HG03457 (cell line): ENCODE measurements around the gene INPP4A.
"Not testable (repeated sequence)": the region's sequence is repeated elsewhere in the genome, so short reads cannot be mapped to it uniquely, and the experiment has no call there.

Experiments used
- ATAC-seq: cut with Tn5 transposase; IDR thresholded peaks from one replicate; pipeline ENCODE4 v1.9.1; 2021; ENCODE audit warnings: moderate number of reproducible peaks; ENCODE audit not compliant: unreplicated experiment

The INPP4A gene

DNA sequence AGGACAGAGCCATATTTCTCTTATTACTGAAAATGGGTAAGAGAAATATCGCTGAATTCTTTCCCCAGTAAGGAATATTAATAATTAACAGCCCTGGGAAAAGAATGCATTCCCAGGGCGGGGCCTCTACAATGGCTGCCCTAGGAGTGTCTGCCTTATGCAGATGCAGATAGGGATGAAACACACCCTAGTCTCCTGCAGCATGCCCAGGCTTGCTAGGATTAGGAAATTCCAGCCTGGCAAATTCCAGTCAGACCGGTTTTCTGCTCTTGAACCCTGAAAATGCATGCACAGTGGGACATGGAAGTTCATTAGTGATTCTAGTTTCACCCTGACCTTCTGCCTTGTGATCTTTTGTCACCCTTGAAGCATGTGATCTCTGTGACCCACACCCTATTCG lies 9.0 kb upstream of the INPP4A start:
- not testable (repeated sequence) for ATAC-seq

DNA sequence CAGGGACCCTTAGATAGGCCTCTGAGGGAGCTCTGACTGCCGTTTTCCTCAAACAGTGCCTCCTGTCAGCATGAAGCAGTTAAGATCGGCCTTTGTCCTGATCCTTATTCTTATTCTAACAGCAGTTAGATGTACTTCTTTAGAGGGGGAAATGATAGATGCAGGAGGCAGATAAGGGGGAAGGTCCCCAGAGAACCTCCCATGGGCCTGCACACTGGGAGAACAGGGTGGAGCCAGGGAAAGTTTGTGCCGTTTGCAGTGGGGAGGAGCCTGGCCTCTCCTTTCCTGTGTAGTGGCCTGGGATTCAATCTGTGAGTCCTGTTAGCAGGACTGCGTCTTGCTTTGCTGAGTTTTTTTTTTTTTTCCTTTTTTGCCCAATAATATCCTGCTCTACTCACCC lies 7.9 kb upstream of the INPP4A start:
- ATAC-seq: no peak

DNA sequence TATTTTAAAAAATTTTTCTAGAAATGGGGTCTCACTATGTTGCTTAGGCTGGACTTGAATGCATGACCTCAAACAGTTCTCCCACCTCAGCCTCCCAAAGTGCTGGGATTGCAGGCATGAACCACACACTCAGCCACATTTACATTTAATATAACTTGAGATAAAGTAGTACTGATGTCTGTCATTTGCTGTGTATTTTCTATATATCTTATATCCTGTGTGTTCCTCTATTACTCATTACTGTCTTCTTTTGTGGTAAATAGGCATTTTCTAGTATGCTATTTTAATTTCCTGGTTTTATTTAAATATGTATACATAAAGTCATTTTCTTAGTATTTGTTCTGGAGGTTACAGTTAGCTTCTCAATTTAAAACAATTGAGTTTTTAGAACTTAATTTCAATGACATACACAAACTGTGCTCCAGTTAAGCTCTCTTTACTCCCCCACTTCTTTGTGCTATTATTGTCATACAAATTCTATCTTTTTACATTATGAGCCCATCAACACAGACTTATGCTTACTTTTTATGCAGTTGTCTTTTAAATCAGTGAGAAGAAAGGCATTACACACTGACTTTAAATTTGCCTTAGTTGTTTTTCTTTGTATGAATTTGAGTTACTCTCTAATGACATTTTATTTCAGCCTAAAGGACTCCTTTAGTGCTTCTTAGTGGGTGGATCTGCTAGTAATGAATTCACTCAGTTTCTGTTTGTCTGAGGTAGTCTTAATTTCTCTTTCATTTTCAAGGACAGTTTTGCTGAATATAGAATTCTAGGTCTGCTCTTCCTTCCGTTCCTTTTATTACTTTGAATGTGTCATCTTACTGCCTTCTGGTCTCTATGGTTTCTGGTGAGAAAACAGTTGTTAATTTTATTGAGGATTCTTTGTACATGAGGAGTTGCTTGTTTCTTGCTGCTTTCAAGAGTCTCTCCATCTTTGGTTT lies 6.2 kb upstream of the INPP4A start:
- ATAC-seq: no peak

DNA sequence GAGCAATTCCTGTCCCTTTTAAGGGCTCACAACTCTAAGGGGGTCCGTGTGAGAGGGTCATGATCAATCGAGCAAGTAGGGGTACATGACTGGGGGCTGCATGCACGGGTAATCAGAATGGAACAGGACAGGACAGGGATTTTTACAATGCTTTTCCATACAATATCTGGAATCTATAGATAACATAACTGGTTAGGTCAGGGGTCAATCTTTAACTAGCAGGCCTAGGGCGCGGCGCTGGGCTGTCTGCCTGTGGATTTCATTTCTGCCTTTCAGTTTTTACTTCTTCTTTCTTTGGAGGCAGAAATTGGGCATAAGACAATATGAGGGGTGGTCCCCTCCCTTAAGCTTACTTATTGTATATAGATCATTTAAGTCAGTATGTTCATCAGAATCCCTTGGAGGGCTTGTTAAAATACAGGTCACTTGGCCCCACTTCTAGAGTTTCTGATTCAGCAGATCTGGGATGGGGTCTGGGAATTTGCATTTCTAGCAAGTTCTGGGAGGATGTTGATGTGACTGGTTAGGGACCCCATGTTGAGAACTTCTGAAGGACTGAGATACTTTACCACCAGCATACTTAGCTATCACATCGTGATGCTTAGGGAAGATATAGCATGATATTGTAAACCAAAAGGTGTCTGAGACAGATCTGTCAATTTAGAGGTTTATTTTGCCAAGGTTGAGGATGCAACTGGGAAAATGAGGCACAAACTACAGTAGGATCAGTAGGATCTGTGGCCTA lies 2.8 kb upstream of the INPP4A start:
- no peak for ATAC-seq

DNA sequence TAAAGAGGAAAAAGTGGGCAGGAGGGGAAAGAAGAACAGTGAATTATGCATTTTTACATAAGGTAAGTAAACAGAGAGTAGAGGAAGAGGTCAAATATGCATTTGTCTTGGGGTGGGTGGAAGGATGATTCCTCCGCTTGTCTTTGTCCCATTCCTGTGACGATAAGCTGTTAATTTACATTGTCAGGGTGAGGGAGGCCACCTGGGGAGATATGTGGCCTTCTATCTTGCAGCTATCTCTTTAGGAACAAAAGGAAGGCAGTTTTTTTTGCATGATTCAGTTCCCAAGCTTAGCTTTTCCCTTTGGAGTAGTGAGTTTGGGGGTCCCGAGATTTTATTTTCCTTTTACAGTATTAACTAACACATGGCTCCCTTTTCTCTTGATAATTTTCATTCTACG lies 2.2 kb upstream of the INPP4A start:
- ATAC-seq: no peak

DNA sequence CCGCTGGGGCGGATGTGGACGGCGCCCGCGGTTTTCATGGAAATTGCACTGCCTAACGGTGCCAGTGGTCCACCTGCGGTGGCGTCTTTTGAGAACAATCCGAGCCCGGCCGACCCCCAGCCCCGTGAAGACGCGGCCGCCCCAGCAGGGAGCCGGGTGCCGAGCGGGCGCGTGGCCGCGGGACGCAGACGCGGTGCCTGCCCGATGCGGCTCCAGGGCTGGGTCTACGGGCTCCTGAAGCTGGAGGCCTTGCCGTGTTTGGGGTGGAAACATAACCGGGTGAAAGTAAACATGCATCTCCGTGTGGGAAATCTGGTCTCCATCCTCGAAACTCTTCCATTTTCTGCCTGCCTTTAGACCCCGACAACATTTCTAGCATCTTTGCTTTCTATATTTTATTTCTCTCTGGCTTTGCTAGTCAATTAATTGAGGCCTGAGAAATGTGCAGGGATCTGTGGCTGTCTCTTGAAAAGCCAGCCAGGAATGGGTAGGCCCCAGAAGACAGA lies 572 bp downstream of the INPP4A start:
- ATAC-seq: no peak

DNA sequence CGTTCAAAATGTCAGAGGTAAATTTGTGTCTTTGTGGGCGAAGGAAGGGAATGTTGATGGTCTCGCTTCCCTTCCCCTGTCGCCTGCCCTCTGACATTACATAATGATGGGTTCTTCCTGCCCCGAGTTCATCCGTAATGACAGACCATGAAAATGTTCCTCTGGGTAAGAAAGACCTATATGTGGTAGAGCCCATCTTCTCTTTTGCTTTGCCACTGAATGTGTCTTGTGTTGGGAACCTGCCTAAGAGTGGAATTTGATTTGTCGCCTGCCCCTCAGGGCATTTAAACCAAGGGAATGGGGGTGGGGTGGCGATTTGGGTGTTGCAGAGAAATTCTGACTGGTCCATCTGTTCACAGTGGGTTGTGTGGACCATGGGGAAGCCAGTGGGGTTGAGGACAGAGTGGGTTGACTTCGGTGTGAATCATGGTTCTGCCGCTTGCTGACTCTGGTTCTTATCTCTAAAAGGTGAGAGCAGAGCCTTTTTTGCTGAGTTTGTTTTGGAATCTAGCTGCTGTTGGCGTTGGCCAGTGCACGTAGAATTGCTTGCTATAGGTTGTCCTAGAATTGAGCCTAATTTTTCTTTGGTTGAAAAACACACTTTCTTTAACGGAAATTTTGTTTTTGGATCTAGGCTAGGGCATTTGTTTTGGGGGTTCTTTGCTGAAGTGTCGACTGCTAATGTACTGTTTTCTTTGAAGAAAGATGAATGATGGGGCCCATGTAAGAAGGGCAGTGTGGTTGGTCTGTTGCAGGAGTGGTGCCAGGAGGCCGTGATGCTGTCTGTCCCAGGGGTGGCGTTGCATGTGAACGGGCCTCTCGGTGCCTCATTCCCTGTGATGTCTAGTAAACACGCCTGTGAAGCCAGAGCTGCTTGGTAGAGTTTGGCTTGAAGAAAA lies 1.3 kb downstream of the INPP4A start:
- no peak for ATAC-seq

DNA sequence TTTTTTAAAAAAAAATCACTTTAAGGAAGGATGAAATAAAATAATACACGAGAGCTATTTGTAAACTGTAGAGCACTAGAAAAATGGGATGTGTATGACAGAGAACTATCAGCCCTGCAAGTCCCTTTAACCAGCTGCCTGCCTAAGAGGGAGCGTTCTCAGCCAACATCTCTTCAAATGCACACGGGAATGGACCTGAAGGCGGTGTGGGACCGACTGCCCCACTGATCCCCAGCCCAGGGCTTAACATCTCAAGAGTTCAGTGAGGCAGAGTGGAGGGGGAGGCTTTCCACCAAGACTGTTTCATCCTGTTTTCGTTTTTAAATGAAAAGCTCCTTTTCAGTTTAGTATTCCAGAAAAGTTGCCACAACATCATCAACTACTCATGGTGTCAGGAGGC lies 2.2 kb downstream of the INPP4A start:
- no peak for ATAC-seq

DNA sequence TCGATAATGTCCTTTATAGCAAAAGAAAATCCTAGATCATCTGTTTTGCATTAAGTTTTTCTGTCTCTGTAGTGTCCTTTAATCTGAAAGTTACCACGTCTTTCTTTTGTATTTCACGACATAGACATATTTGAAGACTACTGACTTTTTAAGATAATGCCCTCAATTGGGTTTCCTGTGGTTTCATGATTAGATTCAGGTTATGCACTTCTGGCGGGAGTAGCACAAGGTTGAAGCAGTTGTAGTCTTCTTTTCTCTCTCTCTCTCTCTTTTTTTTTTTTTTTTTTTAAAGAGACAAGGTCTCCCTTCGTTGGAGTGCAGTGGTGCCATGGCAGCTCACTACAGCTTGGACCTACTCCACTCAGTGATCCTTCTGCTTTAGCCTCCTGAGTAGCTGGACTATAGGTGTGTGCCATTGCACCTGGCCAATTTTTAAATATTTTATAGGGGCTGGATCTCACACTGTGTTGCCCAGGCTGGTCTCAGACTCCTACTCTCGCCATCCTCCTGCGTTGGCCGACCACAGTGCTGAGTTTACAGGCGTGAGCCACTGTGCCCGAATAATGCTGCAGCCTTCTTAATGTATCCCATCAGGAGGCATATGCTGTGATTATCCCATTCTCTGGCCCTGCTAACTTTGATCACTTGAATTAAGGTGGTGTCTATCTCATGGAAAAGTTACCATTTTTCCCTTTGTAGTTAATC lies 3.9 kb downstream of the INPP4A start:
- no peak for ATAC-seq

DNA sequence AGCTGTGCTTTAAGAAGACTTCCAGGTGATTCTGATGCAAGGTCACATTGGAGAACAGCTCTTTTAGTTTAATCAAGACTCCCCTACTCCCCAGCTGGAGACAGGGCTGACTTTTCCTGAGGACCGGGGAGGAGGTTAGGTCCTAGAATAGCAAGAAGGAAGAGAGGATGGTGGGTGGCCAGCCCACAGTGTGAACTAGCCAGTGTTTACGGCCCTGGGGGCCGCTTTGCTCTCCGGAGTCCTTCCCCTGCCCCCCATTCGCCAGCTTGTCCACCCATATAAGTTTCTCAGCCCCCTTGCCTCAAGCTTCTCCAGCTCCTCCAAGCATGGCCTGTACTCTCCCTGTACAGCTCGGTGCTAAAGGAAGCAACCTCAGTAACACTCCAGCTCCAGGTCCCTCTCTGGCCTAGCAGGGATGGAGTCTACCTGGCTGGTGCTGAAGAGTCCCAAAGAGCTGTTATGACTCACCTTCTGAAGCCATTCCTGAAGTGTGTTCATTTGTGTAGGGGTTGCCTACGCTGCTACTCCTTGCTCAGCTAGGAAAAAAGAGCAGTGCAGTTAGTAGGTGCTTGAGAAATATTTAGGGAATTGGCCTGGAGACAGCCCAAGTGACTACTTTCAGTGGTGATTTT lies 7.9 kb downstream of the INPP4A start:
- ATAC-seq: no peak

DNA sequence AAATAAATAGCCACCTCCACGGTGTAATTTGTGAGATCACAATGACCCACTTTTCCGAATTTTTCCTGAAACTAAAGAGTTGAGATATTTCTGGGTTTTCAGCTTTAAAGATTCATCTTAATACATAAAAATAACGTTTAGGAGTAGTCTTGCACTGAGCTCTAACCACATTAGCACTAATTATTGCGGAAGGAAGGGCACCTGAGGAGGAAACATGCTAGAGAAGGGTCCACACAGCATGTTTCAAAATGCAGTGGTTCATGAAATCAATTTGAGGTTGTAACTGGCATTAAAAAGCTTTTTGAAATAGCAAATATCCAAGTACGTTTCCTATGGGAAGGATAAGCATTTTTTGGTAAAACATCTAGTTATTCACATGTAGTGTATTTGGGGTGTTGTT lies 8.4 kb downstream of the INPP4A start:
- no peak for ATAC-seq

DNA sequence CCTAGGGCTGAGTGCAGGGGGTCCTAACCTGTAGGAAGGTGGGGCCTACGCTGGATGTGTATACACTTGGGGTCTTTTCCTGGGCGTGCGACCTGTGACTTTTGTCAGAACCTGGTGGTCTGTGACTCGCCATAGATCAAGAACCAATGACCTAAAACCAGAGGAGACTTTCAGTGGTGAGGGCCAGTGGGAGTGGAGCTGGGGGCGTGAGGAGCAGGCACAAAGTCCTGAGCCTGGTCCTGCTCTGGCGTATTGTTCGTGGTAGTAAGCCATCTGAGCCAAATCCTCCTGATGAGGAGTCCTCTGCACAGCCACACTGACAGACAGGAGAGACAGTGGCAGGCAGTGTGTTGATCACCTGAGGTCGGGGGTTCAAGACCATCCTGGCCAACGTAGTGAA lies 8.9 kb downstream of the INPP4A start:
- no peak for ATAC-seq

DNA sequence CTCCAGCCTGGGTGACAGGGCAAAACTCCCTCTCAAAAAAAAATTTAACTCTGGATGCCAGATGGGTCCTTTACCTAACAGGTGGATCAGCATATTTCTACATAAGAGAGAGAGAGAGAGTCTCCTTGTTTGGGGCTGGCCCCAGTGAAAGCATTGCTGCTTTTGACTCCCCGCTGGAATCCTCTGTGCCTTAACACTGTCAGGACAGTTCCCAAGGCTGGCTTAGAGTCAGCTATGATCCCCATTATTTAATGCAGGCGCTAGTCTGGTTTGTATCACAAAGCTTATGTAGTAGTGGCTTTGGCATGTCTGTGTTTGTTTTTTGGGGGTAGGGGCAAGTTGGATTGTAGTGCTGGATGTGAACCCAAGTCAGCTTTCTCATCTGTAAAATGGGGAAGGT lies 9.4 kb downstream of the INPP4A start:
- no peak for ATAC-seq

DNA sequence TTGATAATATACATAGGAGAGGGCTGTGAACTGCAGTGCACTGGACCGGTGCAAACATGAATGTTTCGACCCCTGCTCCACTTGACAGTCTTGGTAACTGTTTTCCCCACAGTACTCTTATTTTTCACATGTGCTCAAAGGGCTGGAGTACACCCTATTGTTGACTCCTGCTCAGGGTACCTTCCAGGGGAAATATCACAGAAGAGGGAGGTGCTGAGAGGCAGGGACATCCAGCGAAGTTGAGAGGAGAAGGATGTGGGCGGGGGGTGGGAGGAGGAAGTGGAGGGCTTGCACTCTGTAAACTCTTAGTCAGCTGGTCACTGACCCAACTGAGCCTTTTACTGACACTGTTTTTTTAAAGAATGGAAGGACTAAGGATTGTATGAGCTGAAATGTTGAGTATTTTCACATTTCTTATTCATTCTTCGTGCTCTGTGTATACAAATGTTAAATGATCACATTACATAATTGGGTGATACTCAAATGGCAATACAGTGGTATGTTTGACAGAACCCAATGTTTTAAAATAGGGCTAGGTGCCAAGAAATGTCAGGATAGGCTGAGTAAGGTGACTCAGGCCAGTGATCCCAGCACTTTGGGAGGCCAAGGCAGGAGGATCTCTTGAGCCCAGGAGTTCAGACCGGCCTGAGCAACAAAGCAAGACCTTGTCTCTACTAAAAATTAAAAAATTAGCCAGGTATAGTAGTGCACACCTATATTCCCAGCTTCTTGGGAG lies 10.0 kb downstream of the INPP4A start:
- no peak for ATAC-seq

DNA sequence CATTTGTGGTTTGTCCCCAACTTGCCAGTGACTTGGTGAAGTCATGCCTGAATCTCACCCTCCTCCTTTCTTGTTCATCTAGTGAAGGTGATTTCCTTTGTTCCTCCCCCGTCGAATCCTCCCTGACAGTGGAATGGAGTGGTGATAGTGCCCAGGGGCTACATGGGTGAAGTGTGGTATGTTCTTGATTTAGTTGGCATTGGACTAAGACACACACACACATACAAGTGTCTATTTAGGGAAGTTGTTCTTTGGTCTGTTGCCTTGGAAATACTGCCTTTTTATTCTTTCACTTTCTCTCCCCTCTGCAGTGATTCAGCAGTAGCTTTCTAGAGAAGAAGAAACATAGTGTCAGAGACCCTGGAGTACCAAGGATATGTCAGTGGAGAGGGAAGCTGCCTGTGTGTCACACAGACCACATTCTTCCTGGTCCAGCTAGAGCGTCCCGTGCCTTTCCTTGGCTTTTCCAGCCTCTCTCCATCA lies 10.9 kb downstream of the INPP4A start:
- no peak for ATAC-seq

DNA sequence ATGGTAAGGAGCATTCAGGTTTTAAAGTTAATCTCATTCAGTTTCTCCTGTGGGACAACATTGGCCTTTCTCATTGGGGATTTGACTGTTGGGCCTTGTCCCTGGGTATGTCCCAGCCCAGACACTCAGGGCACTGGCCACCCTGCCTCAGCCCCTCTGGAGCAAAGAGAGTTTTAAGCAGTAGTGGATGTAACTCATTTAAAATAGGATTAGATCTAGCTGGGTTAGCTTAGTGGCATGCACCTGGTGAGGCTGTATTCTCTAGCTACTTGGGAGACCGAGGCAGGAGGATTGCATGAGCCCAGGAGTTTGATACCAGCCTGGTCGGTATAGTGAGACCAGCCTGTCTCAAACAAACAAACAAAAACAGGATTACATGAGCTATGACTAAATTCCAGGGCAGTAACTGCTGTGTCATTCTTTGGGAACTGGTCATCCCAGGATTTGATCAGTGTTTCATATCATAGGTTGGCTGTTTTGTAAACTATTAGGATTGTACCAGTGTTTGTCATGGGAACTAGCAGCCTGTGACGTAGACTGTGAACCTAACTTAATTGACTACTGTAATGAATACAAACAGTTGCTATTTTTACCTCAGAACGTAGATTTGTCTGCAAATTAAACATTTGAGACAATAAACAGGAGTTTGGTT lies 12.5 kb downstream of the INPP4A start:
- no peak for ATAC-seq

DNA sequence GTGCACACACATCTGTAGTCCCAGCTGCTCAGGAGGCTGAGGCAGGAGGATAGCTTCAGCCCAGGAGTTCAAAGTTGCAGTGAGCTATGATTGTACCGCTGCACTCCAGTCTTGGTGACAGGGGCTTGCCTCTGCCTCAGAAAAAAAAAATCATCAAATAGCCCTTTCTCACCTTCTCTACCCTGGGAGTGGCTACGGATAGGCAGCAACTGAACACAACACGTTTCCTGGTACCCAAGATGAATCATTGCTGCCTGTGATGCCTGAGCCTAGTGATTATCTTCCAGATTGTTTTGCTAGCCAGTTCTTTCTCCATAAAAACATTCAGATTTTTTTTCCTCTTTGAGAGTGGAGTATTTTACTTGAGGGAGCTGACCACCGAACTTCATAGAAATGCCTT lies 13.5 kb downstream of the INPP4A start:
- ATAC-seq: no peak

DNA sequence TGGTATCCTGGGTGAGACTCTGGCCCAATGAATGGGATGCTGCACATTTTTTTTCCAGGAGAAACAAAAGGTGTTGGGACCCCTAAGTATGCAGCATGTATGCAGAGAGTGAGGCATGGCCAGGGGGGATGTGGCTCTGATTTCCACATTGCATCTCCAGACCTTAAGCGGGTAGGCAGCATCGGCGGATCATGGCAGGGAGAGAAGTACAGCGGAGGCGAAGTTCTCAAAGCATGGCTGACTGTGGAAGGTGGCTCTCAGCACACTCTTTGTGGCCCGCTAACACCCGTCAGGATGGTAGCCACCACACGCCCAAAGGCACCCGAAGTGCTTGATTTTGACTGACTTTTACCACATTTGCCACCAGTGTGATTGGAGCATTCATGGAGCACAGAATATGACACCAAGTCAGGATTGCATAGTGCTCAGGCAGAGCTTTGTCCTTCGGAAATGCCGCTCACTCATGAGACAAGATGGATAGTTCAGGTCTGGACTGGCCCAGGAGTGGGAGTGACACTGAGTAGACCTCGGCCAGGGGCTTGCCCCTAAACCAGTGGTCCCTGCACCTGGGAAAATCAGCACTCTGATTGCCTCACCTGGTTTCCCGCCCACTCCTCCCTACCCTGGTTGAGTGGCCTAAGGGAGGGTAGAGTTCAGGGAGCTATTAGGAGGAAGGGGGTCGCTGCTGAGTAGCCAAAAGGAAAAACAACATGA lies 14.2 kb downstream of the INPP4A start:
- no peak for ATAC-seq
